ENCODE data around the gene SLC25A34.
A peak's percentile ranks its signal among the peaks of the same experiment; 100 is the strongest.
"Not testable (repeated sequence)": the region's sequence is repeated elsewhere in the genome, so short reads cannot be mapped to it uniquely, and the experiment has no call there.

Gene SLC25A34

GRCh38 chr1:15736038-15736891 is at the start of gene SLC25A34:
TSS of gene SLC25A34 (plus strand) at chr1:15736258. CDS start at chr1:15736486, 228 bp downstream.
- DNase-seq = no peak

- no peak for DNase-seq
These were observed 48.6 kb upstream of the SLC25A34 start for GRCh38 chr1:15687446-15687845.

- no peak for DNase-seq
These were observed 45.7 kb upstream of the SLC25A34 start for GRCh38 chr1:15690317-15690716.

DNA sequence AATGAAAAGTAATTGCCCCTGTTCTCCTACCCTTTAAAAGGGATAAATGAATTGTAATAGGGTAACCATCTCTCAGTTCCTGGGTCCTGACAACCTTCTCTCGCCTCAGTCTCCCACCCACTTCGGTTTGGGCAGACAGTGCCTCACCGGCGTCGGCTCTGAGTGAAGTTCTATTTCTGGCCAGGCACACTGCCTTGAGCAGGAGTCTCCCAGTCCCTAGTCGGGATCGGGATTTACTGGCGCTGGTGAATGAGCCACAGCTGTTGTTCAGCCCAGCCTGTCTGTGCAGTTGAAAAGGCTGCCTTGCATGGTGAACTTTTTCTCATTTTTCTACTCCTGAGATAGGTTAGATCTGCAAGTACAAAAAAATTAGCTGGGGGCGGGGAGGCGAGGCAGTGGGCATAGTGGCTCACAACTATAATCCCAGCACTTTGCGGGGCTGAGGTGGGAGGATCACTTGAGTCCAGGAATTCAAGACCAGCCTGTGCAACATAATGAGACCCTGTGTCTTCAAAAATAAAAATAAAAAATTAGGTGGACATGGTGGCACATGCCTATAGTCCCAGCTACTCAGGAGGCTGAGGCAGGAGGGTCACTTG is 44.5 kb upstream of the SLC25A34 start:
- DNase-seq = no peak

- DNase-seq = no peak
These were observed 43.9 kb upstream of the SLC25A34 start for GRCh38 chr1:15692121-15692682.

- no peak for DNase-seq
These were observed 42.7 kb upstream of the SLC25A34 start for GRCh38 chr1:15693371-15693770.

- DNase-seq = peak; percentile 30
These were observed 39.0 kb upstream of the SLC25A34 start for GRCh38 chr1:15696956-15697521.

- DNase-seq = no peak
These were observed 37.9 kb upstream of the SLC25A34 start for GRCh38 chr1:15698201-15698600.

DNA sequence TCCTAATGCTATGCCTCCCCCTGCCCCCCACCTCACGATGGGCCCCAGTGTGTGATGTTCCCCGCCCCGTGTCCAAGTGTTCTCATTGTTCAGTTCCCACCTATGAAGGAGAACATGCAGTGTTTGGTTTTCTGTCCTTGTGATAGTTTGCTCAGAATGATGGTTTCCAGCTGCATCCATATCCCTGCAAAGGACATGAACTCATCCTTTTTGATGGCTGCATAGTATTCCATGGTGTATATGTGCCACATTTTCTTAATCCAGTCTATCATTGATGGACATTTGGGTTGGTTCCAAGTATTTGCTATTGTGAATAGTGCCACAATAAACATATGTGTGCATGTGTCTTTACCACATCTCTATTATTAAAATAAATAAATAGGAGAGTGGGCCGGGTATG is 36.7 kb upstream of the SLC25A34 start:
- DNase-seq = not testable (repeated sequence)

DNA sequence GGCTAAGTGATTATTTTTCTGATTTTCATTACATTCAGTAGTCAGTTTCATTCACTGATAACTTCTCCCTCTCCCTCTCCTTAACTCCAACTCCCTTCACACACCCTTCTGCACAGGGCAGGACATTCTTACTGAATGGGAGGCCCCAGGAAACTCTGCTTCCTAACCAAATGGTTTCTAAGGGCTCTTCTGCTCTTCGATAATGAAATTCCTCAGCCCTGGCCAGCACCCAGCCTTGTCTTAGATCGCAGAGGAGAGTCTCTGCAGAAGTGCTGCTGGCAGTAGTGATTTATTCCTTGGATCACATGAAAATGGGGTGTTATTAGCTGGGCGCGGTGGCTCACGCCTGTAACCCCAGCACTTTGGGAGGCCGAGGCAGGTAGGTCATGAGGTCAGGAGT is 35.5 kb upstream of the SLC25A34 start:
- no peak for DNase-seq

DNA sequence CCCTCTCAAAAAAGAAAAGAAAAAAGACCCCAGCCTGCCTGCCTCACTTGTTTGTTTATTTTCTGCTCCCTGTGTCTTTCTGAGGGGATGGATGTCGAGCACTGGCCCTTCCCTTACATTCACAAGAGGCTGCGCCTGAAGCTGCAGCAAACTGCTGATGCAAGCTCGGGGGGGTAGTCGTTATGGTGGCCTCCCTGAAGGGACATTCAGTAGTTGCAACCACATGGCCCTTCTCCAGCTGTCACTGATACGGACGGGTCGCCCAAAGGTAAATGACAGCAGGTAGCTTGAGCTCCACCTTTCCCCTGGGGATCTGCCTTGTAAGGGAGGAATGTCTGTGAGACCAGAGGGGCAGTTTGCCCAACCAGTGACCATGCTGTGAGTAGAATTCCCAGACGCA is 34.3 kb upstream of the SLC25A34 start:
- no peak for DNase-seq

DNA sequence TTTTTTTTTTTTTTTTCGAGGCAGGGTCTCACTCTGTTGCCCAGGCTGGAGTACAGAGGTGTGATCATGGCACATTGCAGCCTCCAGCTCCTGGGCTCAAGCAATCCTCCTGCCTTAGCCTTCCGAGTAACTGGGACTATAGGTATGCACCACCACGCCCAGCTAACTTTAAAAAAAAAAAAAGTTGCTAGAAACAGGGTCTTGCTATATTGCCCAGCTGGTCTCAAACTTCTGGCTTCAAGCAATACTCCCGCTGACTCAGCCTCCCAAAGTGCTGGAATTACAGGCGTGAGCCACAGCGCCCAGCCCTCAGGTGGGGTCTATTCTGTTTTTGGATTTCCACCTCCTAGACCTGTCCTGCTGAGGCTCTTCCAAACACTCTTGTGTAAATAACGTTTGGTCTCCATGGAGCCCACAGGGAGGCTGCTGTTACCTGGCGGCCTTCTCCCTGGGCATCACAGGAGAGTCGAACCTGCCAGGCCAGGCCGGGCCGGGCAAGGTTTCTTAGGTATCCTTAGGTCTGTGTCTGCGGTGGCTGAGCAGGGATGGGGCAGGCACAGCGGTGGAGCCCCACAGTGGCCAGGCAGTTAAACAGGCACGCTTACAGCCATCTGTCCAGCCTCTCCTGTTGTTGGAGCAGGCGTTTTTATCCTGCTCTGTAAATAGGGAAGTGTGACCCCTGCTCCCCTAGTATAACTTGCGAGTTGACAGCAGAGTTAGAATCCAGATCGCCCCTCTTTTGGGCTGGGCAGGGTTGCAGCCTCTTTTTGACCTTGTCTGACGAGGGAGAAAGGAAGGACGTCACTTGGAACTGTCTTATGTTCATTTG is 33.1 kb upstream of the SLC25A34 start:
- DNase-seq = no peak

GRCh38 chr1:15703562-15703961 is 32.5 kb upstream of the SLC25A34 start:
- DNase-seq = no peak

GRCh38 chr1:15704526-15705183 is 31.4 kb upstream of the SLC25A34 start:
- no peak for DNase-seq

DNA sequence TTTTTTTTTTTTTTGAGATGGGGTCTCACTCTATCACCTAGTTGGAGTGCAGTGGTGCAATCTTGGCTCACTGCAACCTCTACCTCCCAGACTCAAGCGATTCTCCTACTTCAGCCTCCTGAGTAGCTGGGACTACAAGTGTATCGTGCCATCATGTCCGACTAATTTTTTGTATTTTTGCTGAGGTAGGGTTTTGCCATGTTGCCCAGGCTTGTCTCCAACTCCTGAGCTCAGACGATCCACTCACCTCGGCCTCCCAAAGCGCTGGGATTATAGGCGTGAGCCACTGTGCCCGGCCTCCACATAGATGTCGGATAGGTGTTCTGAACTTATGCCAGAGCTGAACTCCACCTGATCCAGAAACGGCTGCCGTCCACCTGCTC is 30.9 kb upstream of the SLC25A34 start:
- DNase-seq = no peak

GRCh38 chr1:15706751-15707150 is 29.3 kb upstream of the SLC25A34 start:
- no peak for DNase-seq

DNA sequence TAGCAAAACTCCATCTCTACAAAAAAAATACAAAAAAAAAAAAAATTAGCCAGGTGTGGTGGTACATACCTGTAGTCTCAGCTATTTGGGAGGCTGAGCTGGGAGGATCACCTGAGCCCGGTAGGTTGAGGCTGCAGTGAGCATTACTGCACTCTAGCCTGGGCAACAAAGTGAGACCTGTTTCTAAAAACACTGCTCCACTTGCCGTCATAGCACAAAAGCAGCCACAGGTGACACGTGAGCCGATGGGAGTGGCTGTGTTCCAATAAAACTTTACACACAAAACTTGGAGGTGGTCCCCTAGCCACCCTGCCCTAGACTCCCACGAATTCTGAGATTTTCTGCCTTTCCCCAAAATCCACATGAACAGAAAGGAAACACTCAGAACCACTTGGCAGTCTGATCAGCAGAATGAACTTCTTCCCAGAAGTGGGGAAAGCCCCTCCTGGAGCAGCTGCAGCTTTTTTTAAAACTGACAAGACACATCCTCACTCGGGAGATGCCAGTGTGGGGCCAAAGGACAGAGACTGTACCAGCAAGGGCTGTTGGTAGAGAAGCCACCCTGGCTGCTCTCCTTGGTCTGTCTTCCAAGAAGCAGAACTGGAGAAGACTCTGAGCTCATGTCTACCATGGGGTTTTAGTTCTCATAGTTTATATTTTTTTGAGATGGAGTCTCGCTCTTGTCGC is 28.7 kb upstream of the SLC25A34 start:
- DNase-seq = no peak

DNA sequence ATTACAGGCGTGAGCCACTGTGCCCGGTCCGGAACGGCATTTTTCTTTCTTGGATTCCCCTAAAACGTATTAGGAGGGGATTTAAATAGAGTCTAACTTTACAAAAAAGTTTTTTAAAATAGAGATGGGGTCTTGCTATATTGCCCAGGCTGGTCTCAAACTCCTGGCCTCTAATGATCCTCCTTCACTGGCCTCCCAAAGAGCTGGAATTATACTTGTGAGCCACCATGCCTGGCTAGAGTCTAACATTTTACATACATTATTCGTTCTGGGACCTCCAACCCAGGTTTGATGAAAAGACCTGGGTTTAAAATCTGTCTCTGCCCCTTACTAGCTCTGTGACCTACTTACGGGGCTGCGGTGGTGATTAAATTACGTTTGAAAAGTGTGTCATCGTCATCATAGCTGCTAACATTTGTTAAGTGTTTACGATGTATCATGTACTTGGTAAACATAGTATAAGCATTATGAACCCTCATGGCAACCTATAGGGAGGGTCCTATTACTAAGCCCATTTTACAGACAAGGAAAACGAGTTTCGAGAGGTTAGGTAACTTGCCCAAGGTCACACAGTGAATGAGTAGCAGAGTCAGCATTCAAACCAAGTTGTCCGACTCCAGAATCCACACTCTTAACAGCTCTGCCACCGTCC is 27.4 kb upstream of the SLC25A34 start:
- no peak for DNase-seq

GRCh38 chr1:15709226-15709625 is 26.8 kb upstream of the SLC25A34 start:
- DNase-seq = no peak

GRCh38 chr1:15712168-15712567 is 23.9 kb upstream of the SLC25A34 start:
- no peak for DNase-seq
